ENCODE data around the gene AKAP13.

GRCh38 chr15:85457392-85457968 lies 77.1 kb downstream of the AKAP13 start:
- TF ChIP-seq CTCF (conservative IDR thresholded peaks at IDR 0.05; ENCODE audit: low read depth, low read length) (no peak), EZH2 (IDR thresholded peaks at IDR 0.05; ENCODE audit: borderline replicate concordance, low read depth, low read length, poor library complexity, severe bottlenecking) (no peak)

Measured in A673 (cell line).